T-helper 1 cell treated with Interleukin-12 subunit alpha and Interleukin-12 subunit beta and Interleukin-4 antibody, amounts not matched to agents 30 μg/mL and 1 μg/mL, for 36 hours (primary cell): ENCODE data around the gene RYR1.
"Not testable (repeated sequence)": the region's sequence is repeated elsewhere in the genome, so short reads cannot be mapped to it uniquely, and the experiment has no call there.

Source experiments
- H3K27ac Mint-ChIP-seq: one replicate; pipeline ENCODE4 v1.8.0; 2021; ENCODE audit warnings: mild to moderate bottlenecking, mixed read lengths
- H3K27me3 Mint-ChIP-seq: one replicate; pipeline ENCODE4 v1.8.0; 2021; ENCODE audit warnings: low read depth, mixed read lengths
- H3K36me3 Mint-ChIP-seq: one replicate; pipeline ENCODE4 v1.8.0; 2021; ENCODE audit warnings: low read depth, mixed read lengths
- H3K4me1 Mint-ChIP-seq: one replicate; pipeline ENCODE4 v1.8.0; 2021; ENCODE audit warnings: low read depth, mixed read lengths
- H3K4me3 Mint-ChIP-seq: one replicate; pipeline ENCODE4 v1.8.0; 2021; ENCODE audit warnings: mild to moderate bottlenecking, moderate library complexity, mixed read lengths
- H3K9me3 Mint-ChIP-seq: one replicate; pipeline ENCODE4 v1.8.0; 2021; ENCODE audit warnings: mixed read lengths

The RYR1 gene

GRCh38 chr19:38543807-38544568, 110.5 kb downstream of the RYR1 start:
- H3K27me3 Mint-ChIP-seq = no peaks in the 10 kb centered on the region
- H3K27ac Mint-ChIP-seq = peak overlapping the region; percentile 70
- peaks cover 30% of the 10 kb centered on the region for H3K4me1 Mint-ChIP-seq
- H3K4me3 Mint-ChIP-seq = peak overlapping the region; percentile 66
- H3K36me3 Mint-ChIP-seq = no peaks in the 10 kb centered on the region
- no peaks in the 10 kb centered on the region for H3K9me3 Mint-ChIP-seq

- Mint-ChIP-seq H3K27ac (peak overlapping the region; percentile 27), H3K4me1 (peaks cover 24% of the 10 kb centered on the region), H3K9me3 (no peaks in the 10 kb centered on the region), H3K36me3 (no peaks in the 10 kb centered on the region), H3K27me3 (no peaks in the 10 kb centered on the region), H3K4me3 (peak overlapping the region; percentile 66)
Observed at GRCh38 chr19:38544569-38545315, 111.3 kb downstream of the RYR1 start.

- Mint-ChIP-seq H3K4me1 (peaks cover 22% of the 10 kb centered on the region), H3K27me3 (no peaks in the 10 kb centered on the region), H3K4me3 (no peak overlapping the region), H3K27ac (no peak overlapping the region), H3K36me3 (no peaks in the 10 kb centered on the region), H3K9me3 (no peaks in the 10 kb centered on the region)
Observed at GRCh38 chr19:38545596-38545995, 112.1 kb downstream of the RYR1 start.

GRCh38 chr19:38547421-38547820, 113.9 kb downstream of the RYR1 start:
- H3K27ac Mint-ChIP-seq = no peak overlapping the region
- H3K4me1 Mint-ChIP-seq = peaks cover 27% of the 10 kb centered on the region
- no peaks in the 10 kb centered on the region for H3K9me3 Mint-ChIP-seq
- H3K27me3 Mint-ChIP-seq = no peaks in the 10 kb centered on the region
- H3K36me3 Mint-ChIP-seq = no peaks in the 10 kb centered on the region
- no peak overlapping the region for H3K4me3 Mint-ChIP-seq

- Mint-ChIP-seq H3K36me3 (peaks cover 2% of the 10 kb centered on the region), H3K27ac (no peak overlapping the region), H3K27me3 (no peaks in the 10 kb centered on the region), H3K4me3 (no peak overlapping the region), H3K9me3 (no peaks in the 10 kb centered on the region), H3K4me1 (peaks cover 29% of the 10 kb centered on the region)
Observed at GRCh38 chr19:38549061-38549460, 115.6 kb downstream of the RYR1 start.

GRCh38 chr19:38549942-38550341, 116.5 kb downstream of the RYR1 start:
- peaks cover 2% of the 10 kb centered on the region for H3K36me3 Mint-ChIP-seq
- peaks cover 24% of the 10 kb centered on the region for H3K4me1 Mint-ChIP-seq
- H3K4me3 Mint-ChIP-seq = no peak overlapping the region
- H3K9me3 Mint-ChIP-seq = no peaks in the 10 kb centered on the region
- H3K27ac Mint-ChIP-seq = no peak overlapping the region
- no peaks in the 10 kb centered on the region for H3K27me3 Mint-ChIP-seq

GRCh38 chr19:38550376-38550775, 116.9 kb downstream of the RYR1 start:
- peaks cover 22% of the 10 kb centered on the region for H3K4me1 Mint-ChIP-seq
- H3K9me3 Mint-ChIP-seq = no peaks in the 10 kb centered on the region
- H3K27ac Mint-ChIP-seq = no peak overlapping the region
- H3K36me3 Mint-ChIP-seq = peaks cover 2% of the 10 kb centered on the region
- H3K27me3 Mint-ChIP-seq = no peaks in the 10 kb centered on the region
- H3K4me3 Mint-ChIP-seq = no peak overlapping the region

GRCh38 chr19:38551450-38551813, 117.9 kb downstream of the RYR1 start:
- Mint-ChIP-seq H3K27ac (peak overlapping the region; percentile 37), H3K4me3 (peak overlapping the region; percentile 13), H3K36me3 (peaks cover 2% of the 10 kb centered on the region), H3K4me1 (peaks cover 24% of the 10 kb centered on the region), H3K9me3 (no peaks in the 10 kb centered on the region), H3K27me3 (no peaks in the 10 kb centered on the region)

- not testable (repeated sequence) for H3K4me3 Mint-ChIP-seq, H3K27me3 Mint-ChIP-seq, H3K9me3 Mint-ChIP-seq, H3K27ac Mint-ChIP-seq, H3K36me3 Mint-ChIP-seq
- peaks cover 32% of the 10 kb centered on the region for H3K4me1 Mint-ChIP-seq
Observed at GRCh38 chr19:38553239-38553638, 119.7 kb downstream of the RYR1 start.

GRCh38 chr19:38554676-38555141, 121.2 kb downstream of the RYR1 start:
- Mint-ChIP-seq H3K9me3 (no peaks in the 10 kb centered on the region), H3K36me3 (peaks cover 2% of the 10 kb centered on the region), H3K27me3 (no peaks in the 10 kb centered on the region), H3K4me1 (peaks cover 40% of the 10 kb centered on the region), H3K4me3 (no peak overlapping the region), H3K27ac (peak overlapping the region; percentile 32)

GRCh38 chr19:38555200-38555599, 121.7 kb downstream of the RYR1 start:
- H3K4me1 Mint-ChIP-seq = peaks cover 44% of the 10 kb centered on the region
- no peak overlapping the region for H3K4me3 Mint-ChIP-seq
- peaks cover 2% of the 10 kb centered on the region for H3K36me3 Mint-ChIP-seq

GRCh38 chr19:38556521-38557174, 123.2 kb downstream of the RYR1 start:
- Mint-ChIP-seq H3K4me3 (no peak overlapping the region), H3K4me1 (peaks cover 41% of the 10 kb centered on the region), H3K36me3 (peaks cover 2% of the 10 kb centered on the region), H3K27me3 (no peaks in the 10 kb centered on the region), H3K9me3 (no peaks in the 10 kb centered on the region), H3K27ac (no peak overlapping the region)

More at GRCh38 chr19:38555200-38555599, 121.7 kb downstream of the RYR1 start:
- Mint-ChIP-seq H3K27me3 (no peaks in the 10 kb centered on the region), H3K9me3 (no peaks in the 10 kb centered on the region), H3K27ac (no peak overlapping the region)

GRCh38 chr19:38557205-38557799, 123.8 kb downstream of the RYR1 start:
- Mint-ChIP-seq H3K4me1 (peaks cover 44% of the 10 kb centered on the region), H3K9me3 (no peaks in the 10 kb centered on the region), H3K4me3 (peak overlapping the region; percentile 32)

GRCh38 chr19:38558933-38559332, 125.4 kb downstream of the RYR1 start:
- H3K4me1 Mint-ChIP-seq = peaks cover 42% of the 10 kb centered on the region
- H3K9me3 Mint-ChIP-seq, H3K27ac Mint-ChIP-seq, H3K36me3 Mint-ChIP-seq, H3K4me3 Mint-ChIP-seq: not testable (repeated sequence)
- H3K27me3 Mint-ChIP-seq = peaks cover 13% of the 10 kb centered on the region

More at GRCh38 chr19:38557205-38557799, 123.8 kb downstream of the RYR1 start:
- Mint-ChIP-seq H3K27me3 (peaks cover 4% of the 10 kb centered on the region), H3K36me3 (peaks cover 2% of the 10 kb centered on the region), H3K27ac (peak overlapping the region; percentile 79)
